ENCODE results near the gene AUTS2. TPM values are rescaled to one million over a fixed set of nuclear protein-coding genes. Genes with fewer than 3 reads are reported as not detected.

Gene AUTS2
- total and polyA plus RNA-seq, 10 of the 15 experiments (the other 5 are each of a cell fraction or from before 2014, with no cell fraction given), result 6.4 to 55.6 (median 21.6) TPM

GRCh38 chr7:70788276-70788675, 1190.0 kb downstream of the AUTS2 start:
- ChIA-PET SMC1A (ENCODE audit: uncharacterized antibody, unreplicated experiment) (no interaction called here), POLR2A (no interaction called here), RAD21 (ENCODE audit: unreplicated experiment) (no interaction called here), CTCF (no interaction called here)
- H3K36me3 ChIP-seq (ENCODE audit: control insufficient read depth in 2 of 2, insufficient read depth in 2 of 2, low read length in 1 of 2), result peaks cover 32 to 36% of the 10 kb centered on the region in 2 experiments
- no peak overlapping the region for H3K27ac ChIP-seq (ENCODE audit: control insufficient read depth, insufficient read depth)
- no peak overlapping the region for H3K9ac ChIP-seq (ENCODE audit: control insufficient read depth, insufficient read depth, low read length)
- in situ Hi-C loops (cut with MboI) (no loop called here), intact Hi-C loops (cut with micrococcal nuclease; ENCODE audit: unreplicated experiment) (no loop called here)
- over 99% methylated on average over 7 of the region's 7 CpGs for WGBS (ENCODE audit: insufficient coverage, insufficient replicate concordance, low lambda C conversion rate, missing lambda C conversion rate)
- no peaks in the 10 kb centered on the region for H3K79me2 ChIP-seq (ENCODE audit: control insufficient read depth, insufficient read depth, low read length)
- no peak overlapping the region for H3K4me3 ChIP-seq
- no peaks in the 10 kb centered on the region for H3K4me1 ChIP-seq (ENCODE audit: control insufficient read depth, insufficient read depth, low read length)
- DNase-seq (ENCODE audit: low read depth, low spot score), result no peak
- H3K27me3 ChIP-seq (replicated peaks in 1 of 2; ENCODE audit: control insufficient read depth in 2 of 2, insufficient read depth in 2 of 2, low read length in 1 of 2), result no peaks in the 10 kb centered on the region
- no peak for FAIRE-seq
- no TSS peak for BruUV-seq (replicated peaks)
- H3K9me3 ChIP-seq (replicated peaks; ENCODE audit: control insufficient read depth, insufficient read depth, low read length), result no peaks in the 10 kb centered on the region
- no peak overlapping the region for H2AFZ ChIP-seq (ENCODE audit: control insufficient read depth, low read depth, low read length)
- ATAC-seq, result no peak
- no peak overlapping the region for H3K4me2 ChIP-seq (ENCODE audit: control insufficient read depth, insufficient read depth)
- H4K20me1 ChIP-seq (ENCODE audit: control insufficient read depth, insufficient read depth), result no peaks in the 10 kb centered on the region
- TF ChIP-seq CTCF (IDR thresholded peaks at IDR 0.05 in 2 of 3, conservative IDR thresholded peaks at IDR 0.05 in 1 of 3; ENCODE audit: control insufficient read depth in 2 of 3, extremely low read depth in 1 of 3, insufficient read depth in 1 of 3, low read depth in 3 of 3, low read length in 3 of 3), result 0 out of 6 replicates have a peak, but pooled peaks of 1 of the 3 experiments have one; percentile 9
- TF ChIP-seq POU2F2 (IDR thresholded peaks at IDR 0.05; ENCODE audit: borderline replicate concordance, low read depth, low read length), result no peak
- TF ChIP-seq CREM (IDR thresholded peaks at IDR 0.05; ENCODE audit: low read depth), result no peak
- no peak for TF ChIP-seq POLR2AphosphoS2 (IDR thresholded peaks at IDR 0.05; ENCODE audit: low read depth, low read length)

- peaks cover 25 to 36% of the 10 kb centered on the region in 2 experiments; a peak in 3 of 4 replicates for H3K36me3 ChIP-seq (ENCODE audit: control insufficient read depth in 2 of 2, insufficient read depth in 2 of 2, low read length in 1 of 2)
These were observed 1191.4 kb downstream of the AUTS2 start for GRCh38 chr7:70789481-70790214.

More at GRCh38 chr7:70789481-70790214, 1191.4 kb downstream of the AUTS2 start:
- Histone ChIP-seq H3K27me3 (replicated peaks in 1 of 2; ENCODE audit: control insufficient read depth in 2 of 2, insufficient read depth in 2 of 2, low read length in 1 of 2) (no peaks in the 10 kb centered on the region), H3K79me2 (ENCODE audit: control insufficient read depth, insufficient read depth, low read length) (no peaks in the 10 kb centered on the region), H3K27ac (ENCODE audit: control insufficient read depth, insufficient read depth) (no peak overlapping the region), H3K4me3 (no peak overlapping the region), H4K20me1 (ENCODE audit: control insufficient read depth, insufficient read depth) (no peaks in the 10 kb centered on the region), H3K4me1 (ENCODE audit: control insufficient read depth, insufficient read depth, low read length) (no peaks in the 10 kb centered on the region), H3K9me3 (replicated peaks; ENCODE audit: control insufficient read depth, insufficient read depth, low read length) (no peaks in the 10 kb centered on the region), H2AFZ (ENCODE audit: control insufficient read depth, low read depth, low read length) (no peak overlapping the region), H3K4me2 (ENCODE audit: control insufficient read depth, insufficient read depth) (no peak overlapping the region), H3K9ac (ENCODE audit: control insufficient read depth, insufficient read depth, low read length) (no peak overlapping the region)
- no TSS peak for BruUV-seq (replicated peaks)
- intact Hi-C loops (cut with micrococcal nuclease; ENCODE audit: unreplicated experiment) (no loop called here), in situ Hi-C loops (cut with MboI) (no loop called here)
- FAIRE-seq (no peak), ATAC-seq (no peak), DNase-seq (ENCODE audit: low read depth, low spot score) (no peak)
- ChIA-PET POLR2A (no interaction called here), RAD21 (ENCODE audit: unreplicated experiment) (no interaction called here), CTCF (no interaction called here), SMC1A (ENCODE audit: uncharacterized antibody, unreplicated experiment) (no interaction called here)
- WGBS (ENCODE audit: insufficient coverage, insufficient replicate concordance, low lambda C conversion rate, missing lambda C conversion rate), result 94% methylated on average over 38 of the region's 43 CpGs
- TF ChIP-seq EGR1 (IDR thresholded peaks at IDR 0.05; ENCODE audit: borderline replicate concordance in 1 of 2, low read depth in 2 of 2, low read length in 2 of 2), result no peak
- no peak for TF ChIP-seq SIN3A (IDR thresholded peaks at IDR 0.05; ENCODE audit: low read depth, low read length)
- no peak for TF ChIP-seq PRDM15 (CRISPR knock-in tag; IDR thresholded peaks at IDR 0.05)
- TF ChIP-seq TBL1XR1 (IDR thresholded peaks at IDR 0.05; ENCODE audit: low read depth, low read length), result no peak
- no peak for TF ChIP-seq SMAD1 (IDR thresholded peaks at IDR 0.05; ENCODE audit: low read depth, partially characterized antibody)

Data from GM12878 (cell line).